ENCODE measurements around the gene MS4A7. TPM values are rescaled to one million over a fixed set of nuclear protein-coding genes. Genes with fewer than 3 reads are reported as not detected.
"Not testable (repeated sequence)": the region's sequence is repeated elsewhere in the genome, so short reads cannot be mapped to it uniquely, and the experiment has no call there.

Gene MS4A7
- total RNA-seq, 2 donors from 2014 or later = not detected

GRCh38 chr11:60363542-60364470, 14.5 kb upstream of the MS4A7 start:
- no peak overlapping the region for H3K4me3 ChIP-seq (ENCODE audit: low read length)
- H3K27ac ChIP-seq (ENCODE audit: low read depth, low read length) = no peak overlapping the region
- Mint-ChIP-seq H3K27ac (no peak overlapping the region), H3K4me1 (peaks cover 3% of the 10 kb centered on the region), H3K27me3 (ENCODE audit: insufficient read depth) (no peaks in the 10 kb centered on the region), H3K36me3 (ENCODE audit: low read depth) (no peaks in the 10 kb centered on the region), H3K4me3 (no peak overlapping the region), H3K9me3 (peaks cover 17% of the 10 kb centered on the region)
- 37 to 54% methylated on average over 3 to 7 of the region's 7 CpGs for WGBS, 2 experiments (ENCODE audit: insufficient coverage in 1 of 2, insufficient read length in 1 of 2)
- no peak overlapping the region for H3K9ac ChIP-seq (ENCODE audit: extremely low read depth, low read length, poor library complexity, severe bottlenecking)
- H3K36me3 ChIP-seq (ENCODE audit: control insufficient read depth, insufficient read depth, low read length) = no peaks in the 10 kb centered on the region
- peaks cover 25% of the 10 kb centered on the region for H3K9me3 ChIP-seq (ENCODE audit: control insufficient read depth, low read length)
- H3K4me1 ChIP-seq (ENCODE audit: control insufficient read depth, insufficient read depth, low read length) = no peaks in the 10 kb centered on the region
- TF ChIP-seq CTCF (conservative IDR thresholded peaks at IDR 0.05) = peak; percentile 83
- no peaks in the 10 kb centered on the region for H3K27me3 ChIP-seq (ENCODE audit: control insufficient read depth, insufficient read depth, low read length, poor library complexity, severe bottlenecking)
- DNase-seq = peak; percentile 89

- H3K27ac ChIP-seq (ENCODE audit: low read depth, low read length); H3K9me3 Mint-ChIP-seq; H3K27me3 Mint-ChIP-seq (ENCODE audit: insufficient read depth); H3K4me3 ChIP-seq (ENCODE audit: low read length); DNase-seq; H3K27me3 ChIP-seq (ENCODE audit: control insufficient read depth, insufficient read depth, low read length, poor library complexity, severe bottlenecking); H3K4me1 ChIP-seq (ENCODE audit: control insufficient read depth, insufficient read depth, low read length); H3K36me3 Mint-ChIP-seq (ENCODE audit: low read depth); H3K4me3 Mint-ChIP-seq; H3K9ac ChIP-seq (ENCODE audit: extremely low read depth, low read length, poor library complexity, severe bottlenecking); H3K27ac Mint-ChIP-seq; H3K9me3 ChIP-seq (ENCODE audit: control insufficient read depth, low read length); H3K36me3 ChIP-seq (ENCODE audit: control insufficient read depth, insufficient read depth, low read length); H3K4me1 Mint-ChIP-seq: not testable (repeated sequence)
- WGBS, 2 experiments (ENCODE audit: insufficient coverage in 1 of 2, insufficient read length in 1 of 2) = 96 to 97% methylated on average over 8 to 12 of the region's 15 CpGs
Observed at GRCh38 chr11:60366262-60366904, 11.9 kb upstream of the MS4A7 start.

GRCh38 chr11:60367009-60367408, 11.3 kb upstream of the MS4A7 start:
- Histone ChIP-seq H3K9ac (ENCODE audit: extremely low read depth, low read length, poor library complexity, severe bottlenecking) (no peak overlapping the region), H3K4me3 (ENCODE audit: low read length) (no peak overlapping the region), H3K27ac (ENCODE audit: low read depth, low read length) (no peak overlapping the region), H3K9me3 (ENCODE audit: control insufficient read depth, low read length) (no peaks in the 10 kb centered on the region), H3K36me3 (ENCODE audit: control insufficient read depth, insufficient read depth, low read length) (no peaks in the 10 kb centered on the region), H3K4me1 (ENCODE audit: control insufficient read depth, insufficient read depth, low read length) (no peaks in the 10 kb centered on the region), H3K27me3 (ENCODE audit: control insufficient read depth, insufficient read depth, low read length, poor library complexity, severe bottlenecking) (no peaks in the 10 kb centered on the region)
- TF ChIP-seq CTCF (conservative IDR thresholded peaks at IDR 0.05) = no peak
- Mint-ChIP-seq H3K4me3 (no peak overlapping the region), H3K4me1 (peaks cover 3% of the 10 kb centered on the region), H3K27me3 (ENCODE audit: insufficient read depth) (no peaks in the 10 kb centered on the region), H3K36me3 (ENCODE audit: low read depth) (no peaks in the 10 kb centered on the region), H3K27ac (no peak overlapping the region), H3K9me3 (no peaks in the 10 kb centered on the region)
- WGBS, 2 experiments (ENCODE audit: insufficient coverage in 1 of 2, insufficient read length in 1 of 2) = 79% methylated on average over 2 of the region's 2 CpGs; no CpG with 5 or more reads in 1 of the 2 experiments
- no peak for DNase-seq
